ENCODE results near the gene CNOT11. TPM values are rescaled to one million over a fixed set of nuclear protein-coding genes. Genes with fewer than 3 reads are reported as not detected.

The CNOT11 gene
- total and polyA plus RNA-seq, 2 of the 4 experiments (the other 2 are of a cell fraction) = 36.4 to 55.8 TPM

DNA sequence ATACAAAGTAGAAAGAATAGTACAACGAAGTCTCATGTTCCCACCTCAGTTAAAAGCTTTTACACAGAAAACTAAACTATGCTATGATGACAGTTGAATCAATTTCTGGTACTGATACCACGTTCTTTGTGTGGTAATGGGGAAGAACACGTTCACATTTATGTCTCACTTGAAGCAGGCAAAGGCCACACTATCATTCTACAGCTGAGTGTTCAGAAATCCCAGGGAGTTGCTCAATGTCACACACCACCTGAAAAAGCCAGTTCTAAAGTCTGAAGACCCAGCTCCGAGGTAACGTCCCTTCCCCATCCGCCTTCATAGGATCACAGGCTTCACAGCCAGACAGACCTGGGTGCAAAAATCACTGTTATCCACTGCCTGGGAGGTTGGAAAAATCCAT, 46.9 kb downstream of the CNOT11 start:
- H4K20me1 ChIP-seq (ENCODE audit: insufficient read depth, low read length) = peaks cover 74% of the 10 kb centered on the region
- CTCF ChIA-PET = no interaction called here

More for the DNA sequence above, 46.9 kb downstream of the CNOT11 start:
- Histone ChIP-seq H2AK9ac (replicated peaks; ENCODE audit: low read depth, low read length, poor library complexity) (no peak overlapping the region), H2AFZ (replicated peaks; ENCODE audit: low read length, poor library complexity) (no peak overlapping the region), H3K56ac (ENCODE audit: extremely low read depth, insufficient read depth, low read length) (no peak overlapping the region), H3K4me3 (ENCODE audit: insufficient read depth, low read depth, low read length) (no peak overlapping the region), H3K18ac (ENCODE audit: low read depth, low read length) (no peak overlapping the region), H3K14ac (replicated peaks; ENCODE audit: low read depth, low read length) (no peak overlapping the region), H3K27ac (ENCODE audit: insufficient read depth, low read length) (no peak overlapping the region), H2BK20ac (ENCODE audit: low read depth, low read length) (no peak overlapping the region), H4K8ac (ENCODE audit: low read depth in 2 of 2, low read length in 2 of 2) (no peak overlapping the region), H3K4me1 (ENCODE audit: control insufficient read depth, insufficient read depth, low read length) (peaks cover 6% of the 10 kb centered on the region), H4K5ac (ENCODE audit: low read depth, low read length) (no peak overlapping the region), H2BK5ac (ENCODE audit: low read depth, low read length, poor library complexity, severe bottlenecking) (no peak overlapping the region), H4K91ac (ENCODE audit: insufficient read depth, low read depth, low read length) (no peak overlapping the region), H2BK120ac (ENCODE audit: low read depth, low read length) (no peak overlapping the region; the same call in 1 of the 2 replicates), H3K23ac (ENCODE audit: low read depth, low read length) (0 out of 2 replicates have a peak overlapping the region, but pooled peaks have one; percentile 10), H3K27me3 (ENCODE audit: control insufficient read depth, insufficient read depth, low read length) (no peaks in the 10 kb centered on the region), H3K4ac (ENCODE audit: low read depth, low read length) (no peak overlapping the region), H3K9me1 (ENCODE audit: insufficient read depth, low read length) (peaks cover 14% of the 10 kb centered on the region), H3K4me2 (ENCODE audit: low read depth, low read length) (no peak overlapping the region), H3K79me1 (ENCODE audit: low read depth in 1 of 2, low read length in 2 of 2) (peaks cover 28 to 88% of the 10 kb centered on the region in 2 experiments), H2AK5ac (ENCODE audit: low read depth, low read length) (no peak overlapping the region), H3K9me3 (ENCODE audit: control insufficient read depth, insufficient read depth, low read length) (no peaks in the 10 kb centered on the region), H3K36me3 (ENCODE audit: control insufficient read depth, insufficient read depth, low read length) (peaks cover 3% of the 10 kb centered on the region; the same call in 1 of the 2 replicates), H3K9ac (ENCODE audit: low read depth, low read length) (no peak overlapping the region), H2BK15ac (ENCODE audit: low read depth, low read length) (no peak overlapping the region)
- POLR2A ChIA-PET (ENCODE audit: unreplicated experiment) = no interaction called here
- BruUV-seq (replicated peaks) = no TSS peak
- WGBS, 2 experiments (ENCODE audit: extremely low coverage in 2 of 2, insufficient read length in 1 of 2) = no CpG with 5 or more reads among the region's 6 CpGs
- dilution Hi-C loops (cut with HindIII; ENCODE audit: low sequenced_read_pairs, unreplicated experiment) (no loop called here), intact Hi-C loops (cut with micrococcal nuclease) (no loop called here), in situ Hi-C loops (cut with MboI; ENCODE audit: low sequenced_read_pairs) (no loop called here)
- no peak for ATAC-seq (ENCODE audit: low read depth)
- no peak for TF ChIP-seq MAZ (IDR thresholded peaks at IDR 0.05; ENCODE audit: borderline replicate concordance, low read depth, low read length)
- TF ChIP-seq ELK1 (IDR thresholded peaks at IDR 0.05; ENCODE audit: borderline replicate concordance, low read depth, low read length) = no peak
- TF ChIP-seq SMC3 (IDR thresholded peaks at IDR 0.05; ENCODE audit: low read depth, low read length) = no peak
- no peak for TF ChIP-seq RFX5 (IDR thresholded peaks at IDR 0.05; ENCODE audit: low read depth, low read length)
- TF ChIP-seq NFE2L2 (IDR thresholded peaks at IDR 0.05; ENCODE audit: low read depth, low read length) = no peak
- TF ChIP-seq POLR2A (IDR thresholded peaks at IDR 0.05; ENCODE audit: low read depth, low read length) = no peak
- no peak for TF ChIP-seq FOS (IDR thresholded peaks at IDR 0.05; ENCODE audit: low read depth, low read length)
- no peak for TF ChIP-seq MXI1 (IDR thresholded peaks at IDR 0.05; ENCODE audit: borderline replicate concordance, low read depth, low read length)
- TF ChIP-seq MAFK (IDR thresholded peaks at IDR 0.05; ENCODE audit: low read depth, low read length) = no peak
- no peak for DNase-seq
